Brain microvascular endothelial cell (primary cell): ENCODE data around the gene ILK.

Experiments
- DNase-seq: peaks from one replicate; pipeline ENCODE4 v3.0.0-alpha.2; 2020
- H3K27ac ChIP-seq: fragments of 250-450 bp; sonication (Bioruptor Pico); 2 replicates; pipeline ENCODE4 v1.5.1; 2020; ENCODE audit warnings: mild to moderate bottlenecking, moderate library complexity
- H3K27me3 ChIP-seq: fragments of 250-450 bp; sonication (Bioruptor Pico); replicated peaks from 2 replicates; pipeline ENCODE4 v1.5.1; 2020; ENCODE audit warnings: mild to moderate bottlenecking
- H3K36me3 ChIP-seq: fragments of 250-450 bp; sonication (Bioruptor Pico); replicated peaks from 2 replicates; pipeline ENCODE4 v1.5.1; 2020; ENCODE audit warnings: mild to moderate bottlenecking
- H3K4me3 ChIP-seq: 2 replicates; pipeline ENCODE4 v1.5.1; 2011; ENCODE audit warnings: low read depth, mild to moderate bottlenecking, control low read depth, low read length, moderate library complexity
- in situ Hi-C: cut with HindIII; loops from 2 replicates; pipeline ENCODE4 v1.10.0; 2017; ENCODE audit warnings: low sequenced_read_pairs, low pct_ligation_motif_present
- TF ChIP-seq, protein P1 (sequence below): IDR thresholded peaks from 2 replicates; pipeline ENCODE4 v1.5.1; 2011; ENCODE audit warnings: low read depth, mild to moderate bottlenecking, moderate library complexity, low read length, control low read depth, inconsistent platforms; ENCODE audit errors: missing control alignments

The ILK gene

GRCh38 chr11:6610591-6610990 is 7.0 kb downstream of the ILK start:
- TF ChIP-seq, protein P1, sequence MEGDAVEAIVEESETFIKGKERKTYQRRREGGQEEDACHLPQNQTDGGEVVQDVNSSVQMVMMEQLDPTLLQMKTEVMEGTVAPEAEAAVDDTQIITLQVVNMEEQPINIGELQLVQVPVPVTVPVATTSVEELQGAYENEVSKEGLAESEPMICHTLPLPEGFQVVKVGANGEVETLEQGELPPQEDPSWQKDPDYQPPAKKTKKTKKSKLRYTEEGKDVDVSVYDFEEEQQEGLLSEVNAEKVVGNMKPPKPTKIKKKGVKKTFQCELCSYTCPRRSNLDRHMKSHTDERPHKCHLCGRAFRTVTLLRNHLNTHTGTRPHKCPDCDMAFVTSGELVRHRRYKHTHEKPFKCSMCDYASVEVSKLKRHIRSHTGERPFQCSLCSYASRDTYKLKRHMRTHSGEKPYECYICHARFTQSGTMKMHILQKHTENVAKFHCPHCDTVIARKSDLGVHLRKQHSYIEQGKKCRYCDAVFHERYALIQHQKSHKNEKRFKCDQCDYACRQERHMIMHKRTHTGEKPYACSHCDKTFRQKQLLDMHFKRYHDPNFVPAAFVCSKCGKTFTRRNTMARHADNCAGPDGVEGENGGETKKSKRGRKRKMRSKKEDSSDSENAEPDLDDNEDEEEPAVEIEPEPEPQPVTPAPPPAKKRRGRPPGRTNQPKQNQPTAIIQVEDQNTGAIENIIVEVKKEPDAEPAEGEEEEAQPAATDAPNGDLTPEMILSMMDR, result no peak
- in situ Hi-C loops, result no loop called here
- Histone ChIP-seq H3K27me3 (no peaks in the 10 kb centered on the region), H3K36me3 (peaks cover 53% of the 10 kb centered on the region), H3K4me3 (peak overlapping the region; percentile 74), H3K27ac (no peak overlapping the region)
- no peak for DNase-seq

- Histone ChIP-seq H3K4me3 (peak overlapping the region; percentile 74), H3K36me3 (peaks cover 57% of the 10 kb centered on the region), H3K27me3 (no peaks in the 10 kb centered on the region), H3K27ac (peak overlapping the region; percentile 96)
- in situ Hi-C loops, result no loop called here
- no peak for DNase-seq
- TF ChIP-seq, protein P1, result no peak
These were observed 7.8 kb downstream of the ILK start for GRCh38 chr11:6611092-6611962.

- Histone ChIP-seq H3K36me3 (peaks cover 57% of the 10 kb centered on the region), H3K27ac (peak overlapping the region; percentile 96), H3K4me3 (peak overlapping the region; percentile 74), H3K27me3 (no peaks in the 10 kb centered on the region)
- in situ Hi-C loops, result no loop called here
- TF ChIP-seq, protein P1, result no peak
- DNase-seq, result no peak
These were observed 8.3 kb downstream of the ILK start for GRCh38 chr11:6611963-6612212.

GRCh38 chr11:6612213-6613041 is 8.9 kb downstream of the ILK start, which contains the start of gene TAF10:
TSS of gene TAF10 (minus strand) at chr11:6612216. CDS start at chr11:6612189, 27 bp downstream.
- Histone ChIP-seq H3K36me3 (peaks cover 53% of the 10 kb centered on the region), H3K27ac (peak within 1 kb of the TSS; percentile 96), H3K4me3 (peak within 1 kb of the TSS; percentile 74), H3K27me3 (no peaks in the 10 kb centered on the region)
- in situ Hi-C loops, result no loop called here
- peak; percentile 95 for DNase-seq
- TF ChIP-seq, protein P1, result peak; percentile 62

DNA sequence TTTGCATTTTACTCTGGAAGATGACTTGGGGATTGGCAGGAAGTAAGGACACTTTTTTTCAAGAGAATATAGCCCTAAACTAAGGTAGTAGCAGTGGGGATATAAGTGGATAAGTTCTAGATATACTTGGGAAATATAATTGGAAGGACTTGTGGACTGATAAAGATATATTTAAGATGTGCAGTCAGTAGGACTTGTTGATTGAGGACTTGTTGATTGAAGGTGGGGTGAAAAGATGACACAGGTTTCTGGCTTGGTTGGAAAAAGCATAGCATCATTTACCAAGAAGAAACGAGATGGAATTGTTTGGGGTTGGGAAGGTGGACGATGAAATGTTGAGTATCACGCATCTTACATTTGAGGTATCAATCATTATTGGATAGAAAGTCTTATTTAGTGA is 9.9 kb downstream of the ILK start:
- in situ Hi-C loops, result no loop called here
- Histone ChIP-seq H3K27me3 (no peaks in the 10 kb centered on the region), H3K36me3 (peaks cover 45% of the 10 kb centered on the region), H3K4me3 (no peak overlapping the region), H3K27ac (no peak overlapping the region)
- DNase-seq, result no peak
- TF ChIP-seq, protein P1, result no peak
